A549 (cell line): ENCODE measurements around the gene ABHD6. TPM values are rescaled to one million over a fixed set of nuclear protein-coding genes. Genes with fewer than 3 reads are reported as not detected.

Source experiments
- ATAC-seq, 2 experiments: fragments of 200-7000 bp in 1 of 2; fragments of >200 bp in 1 of 2; cut with Nextera tagmentation in 1 of 2; cut with Tn5 transposase in 1 of 2; 3 replicates each; pipeline versions ENCODE4 v1.8.0 to v1.9.1; 2018 to 2020; ENCODE audit warnings: mild to moderate bottlenecking in 1 of 2, moderate library complexity in 1 of 2
- CTCF ChIA-PET: fragments of 300-600 bp; sonication (Branson Sonifier 250); formaldehyde crosslinking; extraction: SDS; loops from one replicate; lab custom pipeline; 2021; ENCODE audit warnings: antibody characterized with exemption, inconsistent platforms; lab: Yijun Ruan, JAX
- POLR2A ChIA-PET: fragments of 350-600 bp; formaldehyde crosslinking; extraction: SDS; loops from one replicate; lab custom pipeline; 2021; ENCODE audit warnings: antibody characterized with exemption, inconsistent platforms; lab: Yijun Ruan, JAX
- DNase-seq, 2 experiments: peaks; one replicate each; pipeline versions ENCODE4 v3.0.0 to v3.0.0-alpha.2; 2011 to 2016; ENCODE audit warnings: low read depth in 1 of 2, low spot score in 1 of 2
- FAIRE-seq: peaks from 2 replicates; lab custom pipeline; 2011; peaks lifted over from hg19 to GRCh38; lab: Jason Lieb, UNC
- H3K27ac ChIP-seq, 2 experiments: fragments of >200 bp; sonication (Bioruptor Twin); formaldehyde crosslinking; 3 replicates each; pipeline ENCODE4 v1.5.1; 2016 to 2017
- H3K4me1 ChIP-seq: fragments of >200 bp; sonication (Bioruptor Twin); formaldehyde crosslinking; 3 replicates; pipeline ENCODE4 v1.6.1; 2016
- H3K4me2 ChIP-seq: fragments of >200 bp; sonication (Bioruptor Twin); formaldehyde crosslinking; 3 replicates; pipeline ENCODE4 v1.6.1; 2016
- H3K4me3 ChIP-seq: fragments of >200 bp; sonication (Bioruptor Twin); formaldehyde crosslinking; 3 replicates; pipeline ENCODE4 v1.5.1; 2016
- H3K9me3 ChIP-seq: fragments of >200 bp; sonication (Bioruptor Twin); formaldehyde crosslinking; 3 replicates; pipeline ENCODE4 v1.6.1; 2016
- CBX8 ChIP-seq: fragments of 200-600 bp; sonication (generic); IDR thresholded peaks from 2 replicates; pipeline ENCODE4 v1.6.1; 2016
- E2F6 ChIP-seq: IDR thresholded peaks from 2 replicates; pipeline ENCODE4 v1.6.1; 2012; ENCODE audit warnings: low read depth, borderline replicate concordance
- EP300 ChIP-seq, 2 experiments: fragments of >200 bp; sonication (Bioruptor Twin); formaldehyde crosslinking; IDR thresholded peaks; 2 replicates in 1 of 2; 3 replicates in 1 of 2; pipeline ENCODE4 v1.6.1; 2016 to 2017
- FOSL2 ChIP-seq, 2 experiments: fragments of 450-650 bp in 1 of 2; fragments of >200 bp in 1 of 2; sonication (Bioruptor Twin) in 1 of 2; formaldehyde crosslinking; IDR thresholded peaks; 2 replicates each; pipeline versions ENCODE4 v1.5.0 to v1.6.1; 2016 to 2020; ENCODE audit warnings: mild to moderate bottlenecking in 1 of 2, moderate library complexity in 1 of 2
- JUN ChIP-seq, 2 experiments: fragments of >200 bp; sonication (Bioruptor Twin); formaldehyde crosslinking; IDR thresholded peaks; 2 replicates in 1 of 2; 3 replicates in 1 of 2; pipeline ENCODE4 v1.6.1; 2016 to 2017
- KDM5A ChIP-seq: fragments of 200-600 bp; sonication (generic); IDR thresholded peaks from 2 replicates; pipeline ENCODE4 v1.6.1; 2016; ENCODE audit warnings: antibody characterized with exemption, mild to moderate bottlenecking
- MAFK ChIP-seq: fragments of 450-650 bp; IDR thresholded peaks from 2 replicates; pipeline ENCODE4 v1.6.1; 2014; ENCODE audit not compliant: partially characterized antibody
- POLR2A ChIP-seq: IDR thresholded peaks from 2 replicates; pipeline ENCODE4 v1.6.1; 2012; ENCODE audit warnings: mild to moderate bottlenecking, low read length
- POLR2AphosphoS2 ChIP-seq: conservative IDR thresholded peaks from 2 replicates; pipeline ENCODE4 v1.6.1; 2012; ENCODE audit warnings: low read length, improper control_type of control experiment, inconsistent platforms
- RAD21 ChIP-seq, 2 experiments: fragments of >200 bp in 1 of 2; sonication (Bioruptor Twin) in 1 of 2; formaldehyde crosslinking in 1 of 2; IDR thresholded peaks in 1 of 2; conservative IDR thresholded peaks in 1 of 2; 2 replicates in 1 of 2; 3 replicates in 1 of 2; pipeline ENCODE4 v1.6.1; 2012 to 2018; ENCODE audit warnings: inconsistent platforms in 1 of 2
- RNF2 ChIP-seq: fragments of 200-600 bp; sonication (generic); IDR thresholded peaks from 2 replicates; pipeline ENCODE4 v1.6.1; 2016; ENCODE audit warnings: low read depth, mild to moderate bottlenecking, antibody characterized with exemption, moderate library complexity, borderline replicate concordance
- SMC3 ChIP-seq: fragments of >200 bp; sonication (Bioruptor Twin); formaldehyde crosslinking; IDR thresholded peaks from 3 replicates; pipeline ENCODE4 v1.6.1; 2018; ENCODE audit warnings: inconsistent platforms
- SREBF2 ChIP-seq: fragments of 450-650 bp; IDR thresholded peaks from 2 replicates; pipeline ENCODE4 v1.6.1; 2014; ENCODE audit warnings: mild to moderate bottlenecking, moderate library complexity
- WGBS: methylation state at CpG from one replicate; pipeline ENCODE4 v1.1.6; 2017; ENCODE audit errors: missing lambda C conversion rate; 5-methylcytosine and 5-hydroxymethylcytosine counted together
- polyA minus RNA-seq: library from RNA; depleted of rRNA, polyadenylated mRNA; stranded (reverse); fragments of >200 nt; gene quantifications from 2 replicates; pipeline ENCODE4 v1.2.3, GENCODE V29; 2011; rRNA and poly(A)+ RNA removed
- polyA plus RNA-seq, 4 experiments: library from polyadenylated mRNA; depleted of rRNA in 3 of 4; stranded (reverse); fragments of >200 nt; fragmentation: RNase III in 1 of 4; extraction: RNeasy Plus Mini Kit Qiagen cat#74134 plus additional on column Dnase treatment in 1 of 4; gene quantifications; 2 replicates in 3 of 4; 3 replicates in 1 of 4; pipeline ENCODE4 v1.2.3, GENCODE V29; 2011 to 2017
- TF ChIP-seq, protein P1 (sequence below): fragments of >200 bp; sonication (Bioruptor Twin); formaldehyde crosslinking; IDR thresholded peaks from 3 replicates; pipeline ENCODE4 v1.5.1; 2016
- TF ChIP-seq, protein P2 (sequence below): fragments of 250-450 bp; sonication (Bioruptor Pico); IDR thresholded peaks from 2 replicates; pipeline ENCODE4 v1.5.0; 2021; ENCODE audit warnings: mild to moderate bottlenecking, moderate library complexity, borderline replicate concordance

Gene ABHD6, protein sequence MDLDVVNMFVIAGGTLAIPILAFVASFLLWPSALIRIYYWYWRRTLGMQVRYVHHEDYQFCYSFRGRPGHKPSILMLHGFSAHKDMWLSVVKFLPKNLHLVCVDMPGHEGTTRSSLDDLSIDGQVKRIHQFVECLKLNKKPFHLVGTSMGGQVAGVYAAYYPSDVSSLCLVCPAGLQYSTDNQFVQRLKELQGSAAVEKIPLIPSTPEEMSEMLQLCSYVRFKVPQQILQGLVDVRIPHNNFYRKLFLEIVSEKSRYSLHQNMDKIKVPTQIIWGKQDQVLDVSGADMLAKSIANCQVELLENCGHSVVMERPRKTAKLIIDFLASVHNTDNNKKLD
- 10.1 and 13.8 TPM in 2 replicates for polyA plus RNA-seq (2011; rRNA removed)
- 7.2 and 8.2 TPM in 2 replicates for polyA plus RNA-seq (2012; cell fraction: cytosol; rRNA removed)
- polyA plus RNA-seq (2012; cell fraction: nucleus; rRNA removed) = 5.9 and 6.0 TPM in 2 replicates
- 5.7 to 6.6 TPM (median 6.0 TPM) in 3 replicates for polyA plus RNA-seq (2017; fragmentation: RNase III; extraction: RNeasy Plus Mini Kit Qiagen cat#74134 plus additional on column Dnase treatment)
- 18.0 and 23.1 TPM in 2 replicates for polyA minus RNA-seq

- peak; percentile 84 to 92 for ATAC-seq
- peak within 1 kb of the TSS; percentile 86 for H3K4me2 ChIP-seq
- ChIA-PET POLR2A (interaction anchor here (1.5 kb wide), 1 partner anchor 20 kb away, joined by 10 read pairs; no protein-coding TSS in a partner anchor), CTCF (interaction anchor here (0.7 to 10.2 kb wide), 9 partner anchors 14 to 178 kb away, joined by 3 to 53 read pairs (median 4); partner anchors contain the start of genes HTD2 and RPP14)
- WGBS = no CpG with 5 or more reads among the region's 77 CpGs
- H3K4me3 ChIP-seq = peak within 1 kb of the TSS; percentile 91
- peak; percentile 36; the same call in 1 of the 2 replicates for TF ChIP-seq E2F6
- TF ChIP-seq CBX8 = no peak
- TF ChIP-seq, protein P1, sequence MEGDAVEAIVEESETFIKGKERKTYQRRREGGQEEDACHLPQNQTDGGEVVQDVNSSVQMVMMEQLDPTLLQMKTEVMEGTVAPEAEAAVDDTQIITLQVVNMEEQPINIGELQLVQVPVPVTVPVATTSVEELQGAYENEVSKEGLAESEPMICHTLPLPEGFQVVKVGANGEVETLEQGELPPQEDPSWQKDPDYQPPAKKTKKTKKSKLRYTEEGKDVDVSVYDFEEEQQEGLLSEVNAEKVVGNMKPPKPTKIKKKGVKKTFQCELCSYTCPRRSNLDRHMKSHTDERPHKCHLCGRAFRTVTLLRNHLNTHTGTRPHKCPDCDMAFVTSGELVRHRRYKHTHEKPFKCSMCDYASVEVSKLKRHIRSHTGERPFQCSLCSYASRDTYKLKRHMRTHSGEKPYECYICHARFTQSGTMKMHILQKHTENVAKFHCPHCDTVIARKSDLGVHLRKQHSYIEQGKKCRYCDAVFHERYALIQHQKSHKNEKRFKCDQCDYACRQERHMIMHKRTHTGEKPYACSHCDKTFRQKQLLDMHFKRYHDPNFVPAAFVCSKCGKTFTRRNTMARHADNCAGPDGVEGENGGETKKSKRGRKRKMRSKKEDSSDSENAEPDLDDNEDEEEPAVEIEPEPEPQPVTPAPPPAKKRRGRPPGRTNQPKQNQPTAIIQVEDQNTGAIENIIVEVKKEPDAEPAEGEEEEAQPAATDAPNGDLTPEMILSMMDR = peak; percentile 37
- TF ChIP-seq RAD21 (conservative IDR thresholded peaks at IDR 0.05 in 1 of 2, IDR thresholded peaks at IDR 0.05 in 1 of 2) = peak; percentile 42 to 69
- TF ChIP-seq JUN (IDR thresholded peaks at IDR 0.05) = peak in 1 of 2 experiments; percentile 38; a peak in 1 of 5 replicates
- peak; percentile 24; the same call in 1 of the 2 replicates for TF ChIP-seq POLR2A
- peak; percentile 36; the same call in 2 of the 3 replicates for TF ChIP-seq SMC3
- TF ChIP-seq EP300 (IDR thresholded peaks at IDR 0.05) = no peak
- TF ChIP-seq POLR2AphosphoS2 = no peak
- TF ChIP-seq KDM5A = 0 out of 2 replicates have a peak, but pooled peaks have one; percentile 37
- FAIRE-seq = no peak
- H3K9me3 ChIP-seq = no peaks in the 10 kb centered on the region
- H3K4me1 ChIP-seq = peaks cover 25% of the 10 kb centered on the region
- DNase-seq = peak; percentile 58 to 61
- peak within 1 kb of the TSS; percentile 86 to 98 for H3K27ac ChIP-seq
Measured at GRCh38 chr3:58237238-58237940, at the start of gene ABHD6. Gene ABHD6, plus strand, starts transcription at chr3:58237792. Its CDS starts 18,795 bp downstream, at chr3:58256587.

GRCh38 chr3:58188173-58188564 lies 49.4 kb upstream of the ABHD6 start:
- 0 out of 3 replicates have a peak overlapping the region, but pooled peaks have one; percentile 14 for H3K4me2 ChIP-seq
- ChIA-PET CTCF (interaction anchor here (0.7 to 9.0 kb wide), 29 partner anchors 9 to 337 kb away, joined by 3 to 172 read pairs (median 4); partner anchors contain the start of genes ABHD6, HTD2 and RPP14), POLR2A (interaction anchor here (1.0 kb wide), 2 partner anchors 29 to 113 kb away, joined by 3 to 5 read pairs; no protein-coding TSS in a partner anchor)
- WGBS = 31% methylated on average over 6 of the region's 6 CpGs
- peaks cover 12% of the 10 kb centered on the region for H3K4me1 ChIP-seq
- ATAC-seq (no peak), DNase-seq (no peak), FAIRE-seq (no peak)
- peak overlapping the region in 1 of 2 experiments; percentile 44; a peak in 1 of 6 replicates for H3K27ac ChIP-seq
- TF ChIP-seq SREBF2 (no peak), FOSL2 (IDR thresholded peaks at IDR 0.05) (no peak), FOSL2 (CRISPR knock-in tag; IDR thresholded peaks at IDR 0.05) (peak; percentile 35; the same call in 1 of the 2 replicates), RNF2 (no peak)
- H3K4me3 ChIP-seq = no peak overlapping the region
- no peaks in the 10 kb centered on the region for H3K9me3 ChIP-seq

- TF ChIP-seq E2F6 (no peak), MAFK (no peak)
- TF ChIP-seq, protein P2, sequence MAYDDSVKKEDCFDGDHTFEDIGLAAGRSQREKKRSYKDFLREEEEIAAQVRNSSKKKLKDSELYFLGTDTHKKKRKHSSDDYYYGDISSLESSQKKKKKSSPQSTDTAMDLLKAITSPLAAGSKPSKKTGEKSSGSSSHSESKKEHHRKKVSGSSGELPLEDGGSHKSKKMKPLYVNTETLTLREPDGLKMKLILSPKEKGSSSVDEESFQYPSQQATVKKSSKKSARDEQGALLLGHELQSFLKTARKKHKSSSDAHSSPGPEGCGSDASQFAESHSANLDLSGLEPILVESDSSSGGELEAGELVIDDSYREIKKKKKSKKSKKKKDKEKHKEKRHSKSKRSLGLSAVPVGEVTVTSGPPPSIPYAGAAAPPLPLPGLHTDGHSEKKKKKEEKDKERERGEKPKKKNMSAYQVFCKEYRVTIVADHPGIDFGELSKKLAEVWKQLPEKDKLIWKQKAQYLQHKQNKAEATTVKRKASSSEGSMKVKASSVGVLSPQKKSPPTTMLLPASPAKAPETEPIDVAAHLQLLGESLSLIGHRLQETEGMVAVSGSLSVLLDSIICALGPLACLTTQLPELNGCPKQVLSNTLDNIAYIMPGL = no peak
- POLR2A ChIA-PET = interaction anchor here (1.1 kb wide), 1 partner anchor 117 kb away, joined by 3 read pairs; the partner anchor contains the start of genes HTD2 and RPP14
- peaks cover 12% of the 10 kb centered on the region for H3K4me1 ChIP-seq
- DNase-seq (no peak), ATAC-seq (no peak), FAIRE-seq (no peak)
- CTCF ChIA-PET = interaction anchor here (0.6 to 9.0 kb wide), 16 partner anchors 8 to 379 kb away, joined by 3 to 172 read pairs (median 6); partner anchors contain the start of genes HTD2 and RPP14
- peak overlapping the region in 1 of 2 experiments; percentile 44; a peak in 1 of 6 replicates for H3K27ac ChIP-seq
- H3K9me3 ChIP-seq = no peaks in the 10 kb centered on the region
- WGBS = 70% methylated on average over 10 of the region's 10 CpGs
- no peak overlapping the region for H3K4me2 ChIP-seq
- H3K4me3 ChIP-seq = no peak overlapping the region
Measured at GRCh38 chr3:58188921-58189451, 48.6 kb upstream of the ABHD6 start.
